HepG2 (cell line): ENCODE measurements around the gene LIMD2. TPM values are rescaled to one million over a fixed set of nuclear protein-coding genes. Genes with fewer than 3 reads are reported as not detected.

Experiments used
- ATAC-seq: fragments of 200-7000 bp; cut with Tn5 transposase; 3 replicates; pipeline ENCODE4 v1.9.1; 2020; ENCODE audit warnings: mild to moderate bottlenecking, moderate library complexity
- BruUV-seq: library from RNA; stranded (reverse); fragments of 400-500 nt; replicated peaks from 2 replicates; lab custom pipeline; 2021; lab: Mats Ljungman, UMichigan
- CTCF ChIA-PET: fragments of 300-600 bp; formaldehyde crosslinking; extraction: SDS; loops from one replicate; lab custom pipeline; 2021; ENCODE audit warnings: low total read pairs, inconsistent platforms, low intra/inter-chr PET ratio; lab: Yijun Ruan, JAX
- POLR2A ChIA-PET: fragments of 350-600 bp; sonication (Branson Sonifier 250); formaldehyde crosslinking; loops from one replicate; lab custom pipeline; 2020; ENCODE audit warnings: antibody characterized with exemption, inconsistent platforms; lab: Yijun Ruan, JAX
- DNase-seq: peaks from one replicate; pipeline ENCODE4 v3.0.0-alpha.2; 2015; ENCODE audit warnings: low spot score
- FAIRE-seq: peaks from 3 replicates; lab custom pipeline; 2011; peaks lifted over from hg19 to GRCh38; lab: Jason Lieb, UNC
- H2AFZ ChIP-seq: one replicate; pipeline ENCODE4 v1.6.1; 2011; ENCODE audit warnings: low read length, inconsistent platforms
- H3K27ac ChIP-seq: fragments of 300-600 bp; 3 replicates; pipeline ENCODE4 v1.8.0; 2011; ENCODE audit warnings: mixed run types, mild to moderate bottlenecking, mixed read lengths, low read length, inconsistent platforms; ENCODE audit not compliant: insufficient read depth; ENCODE audit errors: extremely low read length
- H3K27me3 ChIP-seq, 2 experiments: fragments of 200-600 bp in 1 of 2; 2 replicates in 1 of 2; 3 replicates in 1 of 2; pipeline versions ENCODE4 v1.6.0 to v1.8.0; 2011; ENCODE audit warnings: low read length in 2 of 2, mild to moderate bottlenecking in 2 of 2, moderate library complexity in 2 of 2, inconsistent platforms in 1 of 2; ENCODE audit not compliant: insufficient read depth in 2 of 2, control insufficient read depth in 1 of 2
- H3K36me3 ChIP-seq, 2 experiments: fragments of 200-600 bp in 1 of 2; replicated peaks in 1 of 2; 2 replicates in 1 of 2; 3 replicates in 1 of 2; pipeline versions ENCODE4 v1.5.1 to v1.8.0; 2011; ENCODE audit warnings: low read length in 2 of 2, inconsistent platforms in 1 of 2; ENCODE audit not compliant: insufficient read depth in 2 of 2, control insufficient read depth in 1 of 2
- H3K4me1 ChIP-seq: 2 replicates; pipeline ENCODE4 v1.5.1; 2012; ENCODE audit warnings: low read length, inconsistent platforms; ENCODE audit not compliant: insufficient read depth
- H3K4me2 ChIP-seq: 2 replicates; pipeline ENCODE4 v1.6.0; 2011; ENCODE audit warnings: low read depth, low read length, inconsistent platforms
- H3K4me3 ChIP-seq, 3 experiments: fragments of 200-600 bp in 1 of 3; sonication (generic), shearing (Covaris generic) in 1 of 3; replicated peaks in 1 of 3; 2 replicates each; pipeline ENCODE4 v1.5.1; 2011 to 2016; ENCODE audit warnings: low read length in 3 of 3, inconsistent platforms in 2 of 3, low read depth in 2 of 3, mild to moderate bottlenecking in 2 of 3, control low read depth in 1 of 3, mixed read lengths in 1 of 3; ENCODE audit not compliant: insufficient read depth in 1 of 3
- H3K79me2 ChIP-seq: one replicate; pipeline ENCODE4 v1.6.1; 2011; ENCODE audit warnings: low read length, inconsistent platforms; ENCODE audit not compliant: insufficient read depth
- H3K9ac ChIP-seq: 2 replicates; pipeline ENCODE4 v1.6.0; 2011; ENCODE audit warnings: mild to moderate bottlenecking, low read depth, low read length, inconsistent platforms; ENCODE audit not compliant: insufficient read depth
- H3K9me3 ChIP-seq: 2 replicates; pipeline ENCODE4 v1.5.1; 2012; ENCODE audit warnings: mild to moderate bottlenecking, low read length
- H4K20me1 ChIP-seq: 2 replicates; pipeline ENCODE4 v1.6.0; 2011; ENCODE audit warnings: inconsistent platforms, mild to moderate bottlenecking, low read length, moderate library complexity; ENCODE audit not compliant: insufficient read depth
- ARNT2 ChIP-seq: sonication (generic); formaldehyde crosslinking; IDR thresholded peaks from 2 replicates; pipeline ENCODE4 v1.8.0; 2022; ENCODE audit warnings: mild to moderate bottlenecking, low read depth, missing genetic modification reagents, moderate library complexity
- EHMT2 ChIP-seq: fragments of 200-600 bp; sonication (generic); IDR thresholded peaks from 2 replicates; pipeline ENCODE4 v1.7.0; 2017; ENCODE audit warnings: antibody characterized with exemption, low read depth, low read length, borderline replicate concordance
- HNRNPK ChIP-seq: fragments of 200-400 bp; formaldehyde crosslinking; IDR thresholded peaks from 2 replicates; pipeline ENCODE4 v1.6.1; 2018; ENCODE audit warnings: low read length, low read depth, moderate library complexity, mild to moderate bottlenecking; ENCODE audit not compliant: poor library complexity, severe bottlenecking
- MIER2 ChIP-seq: IDR thresholded peaks from 2 replicates; pipeline ENCODE4 v1.6.1; 2016; ENCODE audit warnings: missing biosample characterization, missing genetic modification reagents
- RFX3 ChIP-seq: IDR thresholded peaks from 2 replicates; pipeline ENCODE4 v1.6.1; 2016; ENCODE audit warnings: missing biosample characterization, missing genetic modification reagents
- STAG1 ChIP-seq: sonication (generic); formaldehyde crosslinking; IDR thresholded peaks from 2 replicates; pipeline ENCODE4 v1.4.0; 2020; ENCODE audit warnings: missing genetic modification reagents
- TGIF2 ChIP-seq: IDR thresholded peaks from 2 replicates; pipeline ENCODE4 v1.6.1; 2016; ENCODE audit warnings: control low read depth, missing compliant biosample characterization
- ZIK1 ChIP-seq: sonication (generic); formaldehyde crosslinking; IDR thresholded peaks from 2 replicates; pipeline ENCODE4 v1.5.0; 2020; ENCODE audit warnings: mild to moderate bottlenecking, low read depth, missing genetic modification reagents, borderline replicate concordance
- ZNF280B ChIP-seq: sonication (generic); formaldehyde crosslinking; IDR thresholded peaks from 2 replicates; pipeline ENCODE4 v1.5.0; 2020; ENCODE audit warnings: missing genetic modification reagents, mild to moderate bottlenecking, borderline replicate concordance
- ZNF432 ChIP-seq: sonication (generic); formaldehyde crosslinking; IDR thresholded peaks from 2 replicates; pipeline ENCODE4 v1.5.0; 2020; ENCODE audit warnings: missing genetic modification reagents, mild to moderate bottlenecking, borderline replicate concordance
- ZNF441 ChIP-seq: sonication (generic); formaldehyde crosslinking; IDR thresholded peaks from 2 replicates; pipeline ENCODE4 v1.7.0; 2021; ENCODE audit warnings: missing genetic modification reagents, borderline replicate concordance
- ZNF549 ChIP-seq: sonication (generic); formaldehyde crosslinking; IDR thresholded peaks from 2 replicates; pipeline ENCODE4 v1.5.0; 2020; ENCODE audit warnings: missing genetic modification reagents
- ZNF589 ChIP-seq: sonication (generic); formaldehyde crosslinking; conservative IDR thresholded peaks from 2 replicates; pipeline ENCODE4 v1.8.0; 2022; ENCODE audit warnings: mild to moderate bottlenecking, moderate library complexity, missing genetic modification reagents
- ZNF816 ChIP-seq: sonication (generic); formaldehyde crosslinking; IDR thresholded peaks from 2 replicates; pipeline ENCODE4 v1.8.0; 2022; ENCODE audit warnings: missing genetic modification reagents, mild to moderate bottlenecking, borderline replicate concordance
- WGBS: methylation state at CpG from one replicate; pipeline ENCODE4 v1.1.6; 2017; ENCODE audit warnings: low lambda C conversion rate; 5-methylcytosine and 5-hydroxymethylcytosine counted together
- in situ Hi-C: cut with HindIII; loops from 2 replicates; pipeline ENCODE4 v1.10.0; 2017; ENCODE audit warnings: low pct_unique_long_range_greater_than_20kb; ENCODE audit not compliant: extremely low pct_ligation_motif_present
- intact Hi-C: fragments of 100-400 bp; cut with micrococcal nuclease; formaldehyde crosslinking; loops from one replicate; pipeline ENCODE4 v1.10.0; 2022; ENCODE audit not compliant: unreplicated experiment
- polyA plus RNA-seq, 8 experiments: library from polyadenylated mRNA; depleted of rRNA in 3 of 8; stranded (reverse) in 7 of 8; unstranded in 1 of 8; fragments of >200 nt; fragmentation: Illumina TruSeq in 4 of 8; extraction: Trizol in 4 of 8; gene quantifications; 2 replicates each; pipeline versions ENCODE4 v1.2.1 to v1.2.3, GENCODE V29; 2011 to 2016; ENCODE audit warnings: low read depth in 4 of 8, missing spikeins in 1 of 8, mixed read lengths in 1 of 8; ENCODE audit not compliant: insufficient read depth in 1 of 8
- total RNA-seq, 5 experiments: library from RNA; depleted of rRNA; stranded (reverse); fragments of >200 nt; fragmentation: Illumina TruSeq; extraction: Trizol; gene quantifications; 2 replicates each; pipeline ENCODE4 v1.2.3, GENCODE V29; 2016; ENCODE audit warnings: low read depth in 1 of 5
- TF ChIP-seq, protein P1 (sequence below): IDR thresholded peaks from 2 replicates; pipeline ENCODE4 v1.6.1; 2016; ENCODE audit warnings: low read depth, borderline replicate concordance
- TF ChIP-seq, protein P2 (sequence below): sonication (generic); formaldehyde crosslinking; IDR thresholded peaks from 2 replicates; pipeline ENCODE4 v1.4.0; 2020; ENCODE audit warnings: missing genetic modification reagents, low read depth, mild to moderate bottlenecking, borderline replicate concordance

The LIMD2 gene
- total and polyA plus RNA-seq, 2 of the 13 experiments (the other 11 are each of a cell fraction or from before 2014, with no cell fraction given): 9.0 to 20.8 TPM

DNA sequence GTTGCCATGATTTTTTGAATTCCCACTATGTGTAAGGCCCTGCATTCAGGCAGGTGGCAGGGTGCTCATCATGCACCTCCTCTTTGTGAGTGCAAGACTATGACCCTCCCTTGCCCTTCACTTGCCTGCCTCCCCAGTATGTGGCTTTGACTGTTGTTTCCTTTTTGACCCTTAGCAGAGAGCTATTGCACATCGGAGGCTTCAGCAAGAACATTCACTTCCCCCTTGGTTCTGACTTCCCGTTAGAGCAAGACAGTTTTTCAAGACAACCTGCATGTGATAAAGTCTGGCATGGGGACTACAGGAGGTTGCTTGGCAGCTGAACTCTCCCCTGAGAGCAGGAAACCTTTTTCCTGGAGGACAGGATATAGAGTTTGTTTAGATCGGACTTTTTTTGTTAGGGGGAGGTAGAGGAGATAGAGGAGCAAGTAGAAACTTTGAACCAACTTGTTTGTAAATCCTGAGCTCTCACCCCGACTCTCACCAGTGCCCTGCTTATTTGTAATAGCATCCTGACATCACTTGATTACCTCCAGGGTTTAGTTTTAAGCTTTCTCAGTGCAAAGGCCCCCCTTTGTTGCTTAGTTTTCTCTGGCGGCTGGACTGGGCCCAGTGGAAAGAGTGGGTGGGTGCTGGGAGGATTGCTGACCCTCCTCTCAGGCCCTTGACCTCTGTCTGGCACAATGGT is 34.3 kb downstream of the LIMD2 start:
- no peak for FAIRE-seq
- TF ChIP-seq STAG1 (CRISPR knock-in tag) (no peak), HNRNPK (no peak), ZNF589 (CRISPR knock-in tag) (no peak), RFX3 (no peak), ZNF441 (CRISPR knock-in tag) (no peak)
- TF ChIP-seq, protein P1, sequence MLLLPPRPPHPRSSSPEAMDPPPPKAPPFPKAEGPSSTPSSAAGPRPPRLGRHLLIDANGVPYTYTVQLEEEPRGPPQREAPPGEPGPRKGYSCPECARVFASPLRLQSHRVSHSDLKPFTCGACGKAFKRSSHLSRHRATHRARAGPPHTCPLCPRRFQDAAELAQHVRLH (CRISPR knock-in tag): no peak
- CTCF ChIA-PET: no interaction called here
- H3K9ac ChIP-seq: no peak overlapping the region
- H3K4me3 ChIP-seq: no peak overlapping the region
- intact Hi-C loops (no loop called here), in situ Hi-C loops (no loop called here)
- no peak for DNase-seq
- H3K79me2 ChIP-seq: no peaks in the 10 kb centered on the region
- 85% methylated on average over 5 of the region's 5 CpGs for WGBS
- H3K36me3 ChIP-seq: peaks cover 14 to 39% of the 10 kb centered on the region in 2 experiments; a peak in 4 of 5 replicates
- BruUV-seq: no TSS peak
- POLR2A ChIA-PET: no interaction called here
- no peak for ATAC-seq
- no peak overlapping the region for H2AFZ ChIP-seq
- H3K27ac ChIP-seq: no peak overlapping the region
- no peaks in the 10 kb centered on the region for H3K4me1 ChIP-seq
- H3K9me3 ChIP-seq: no peaks in the 10 kb centered on the region
- H4K20me1 ChIP-seq: no peaks in the 10 kb centered on the region
- no peaks in the 10 kb centered on the region for H3K27me3 ChIP-seq
- H3K4me2 ChIP-seq: no peak overlapping the region

GRCh38 chr17:63659850-63660249 is 40.1 kb downstream of the LIMD2 start:
- ChIA-PET CTCF (no interaction called here), POLR2A (no interaction called here)
- Histone ChIP-seq H3K27me3 (no peaks in the 10 kb centered on the region), H3K4me2 (no peak overlapping the region), H3K79me2 (no peaks in the 10 kb centered on the region), H3K27ac (no peak overlapping the region), H3K4me3 (no peak overlapping the region), H3K36me3 (peaks cover 13 to 24% of the 10 kb centered on the region in 2 experiments), H3K4me1 (no peaks in the 10 kb centered on the region), H2AFZ (no peak overlapping the region), H4K20me1 (no peaks in the 10 kb centered on the region), H3K9me3 (no peaks in the 10 kb centered on the region), H3K9ac (no peak overlapping the region)
- BruUV-seq: TSS peak; percentile 32
- FAIRE-seq: no peak
- 98% methylated on average over 3 of the region's 3 CpGs for WGBS
- no peak for DNase-seq
- in situ Hi-C loops (no loop called here), intact Hi-C loops (no loop called here)
- ATAC-seq: no peak
- TF ChIP-seq EHMT2: no peak
- TF ChIP-seq ARNT2 (CRISPR knock-in tag): no peak
- TF ChIP-seq ZNF816 (CRISPR knock-in tag): no peak
- TF ChIP-seq ZNF280B (CRISPR knock-in tag): no peak
- no peak for TF ChIP-seq ZIK1 (CRISPR knock-in tag)
- TF ChIP-seq TGIF2 (CRISPR knock-in tag): no peak
- TF ChIP-seq, protein P2, sequence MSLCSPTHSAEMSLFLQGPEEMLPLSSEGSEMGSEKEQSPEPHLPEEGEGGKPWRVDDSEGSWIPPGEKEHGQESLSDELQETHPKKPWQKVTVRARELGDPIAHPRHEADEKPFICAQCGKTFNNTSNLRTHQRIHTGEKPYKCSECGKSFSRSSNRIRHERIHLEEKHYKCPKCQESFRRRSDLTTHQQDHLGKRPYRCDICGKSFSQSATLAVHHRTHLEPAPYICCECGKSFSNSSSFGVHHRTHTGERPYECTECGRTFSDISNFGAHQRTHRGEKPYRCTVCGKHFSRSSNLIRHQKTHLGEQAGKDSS (CRISPR knock-in tag): no peak
- TF ChIP-seq MIER2 (CRISPR knock-in tag): no peak
- no peak for TF ChIP-seq ZNF549
- TF ChIP-seq ZNF432: no peak
